ENCODE data around the gene ZNF287.
"Not testable (repeated sequence)": the region's sequence is repeated elsewhere in the genome, so short reads cannot be mapped to it uniquely, and the experiment has no call there.

The ZNF287 gene

GRCh38 chr17:16568541-16569357 is at the start of gene ZNF287:
TSS of gene ZNF287 (minus strand) at chr17:16569204. CDS start at chr17:16567731, 1,473 bp downstream.
- DNase-seq, result peak; percentile 93

- DNase-seq, result no peak
Observed at GRCh38 chr17:16617481-16618060, 48.6 kb upstream of the ZNF287 start.

DNA sequence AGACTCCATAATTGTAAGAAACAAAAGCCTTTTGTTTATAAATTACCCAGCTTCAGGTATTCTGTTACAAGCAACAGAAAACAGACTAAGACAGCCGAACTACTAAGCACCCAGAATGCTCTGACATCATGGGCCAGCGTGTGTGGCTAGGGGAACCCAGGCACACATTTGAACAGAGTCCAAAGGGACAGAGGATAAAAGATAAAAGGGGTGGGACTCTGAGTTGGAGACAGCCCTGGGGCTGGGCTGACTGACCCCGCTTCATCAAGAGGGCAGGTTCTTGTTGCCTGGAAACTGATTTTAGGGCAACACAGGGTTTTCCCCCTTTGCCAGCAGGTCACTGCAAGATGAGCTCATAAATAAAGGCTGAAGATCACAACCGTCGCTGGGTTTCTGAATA is 30.5 kb upstream of the ZNF287 start:
- no peak for DNase-seq

DNA sequence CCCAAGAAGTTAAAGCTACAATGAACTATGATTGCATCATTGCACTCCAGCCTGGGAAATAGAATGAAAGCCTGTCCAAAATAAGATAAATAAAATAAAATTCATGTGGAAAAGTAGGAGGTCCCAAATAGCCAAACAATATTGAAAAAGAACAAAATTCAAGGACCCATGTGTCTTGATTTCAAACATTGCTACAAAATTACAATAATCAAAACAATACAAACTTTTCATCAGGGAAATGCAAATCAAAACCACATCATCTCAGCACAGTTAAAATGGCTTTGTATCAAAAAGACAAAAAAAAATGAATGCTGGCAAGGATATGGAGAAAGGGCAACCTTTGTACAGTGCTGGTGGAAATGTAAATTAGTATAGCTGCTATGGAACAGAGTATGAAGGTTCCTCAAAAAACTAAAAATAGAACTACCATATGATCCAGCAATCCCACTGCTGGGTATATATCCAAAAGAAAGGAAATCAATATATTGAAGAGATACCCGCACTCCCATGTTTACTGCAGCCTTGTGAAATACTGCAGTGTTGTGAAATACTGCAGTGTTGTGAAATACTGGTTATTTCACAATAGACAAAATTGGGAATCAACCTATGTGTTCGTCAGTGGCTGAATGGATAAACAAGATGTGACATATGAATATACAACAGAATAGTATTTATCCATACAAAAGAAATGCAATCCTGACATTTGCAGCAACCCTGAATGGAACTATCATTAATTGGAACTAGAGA is 24.5 kb upstream of the ZNF287 start:
- DNase-seq, result no peak

DNA sequence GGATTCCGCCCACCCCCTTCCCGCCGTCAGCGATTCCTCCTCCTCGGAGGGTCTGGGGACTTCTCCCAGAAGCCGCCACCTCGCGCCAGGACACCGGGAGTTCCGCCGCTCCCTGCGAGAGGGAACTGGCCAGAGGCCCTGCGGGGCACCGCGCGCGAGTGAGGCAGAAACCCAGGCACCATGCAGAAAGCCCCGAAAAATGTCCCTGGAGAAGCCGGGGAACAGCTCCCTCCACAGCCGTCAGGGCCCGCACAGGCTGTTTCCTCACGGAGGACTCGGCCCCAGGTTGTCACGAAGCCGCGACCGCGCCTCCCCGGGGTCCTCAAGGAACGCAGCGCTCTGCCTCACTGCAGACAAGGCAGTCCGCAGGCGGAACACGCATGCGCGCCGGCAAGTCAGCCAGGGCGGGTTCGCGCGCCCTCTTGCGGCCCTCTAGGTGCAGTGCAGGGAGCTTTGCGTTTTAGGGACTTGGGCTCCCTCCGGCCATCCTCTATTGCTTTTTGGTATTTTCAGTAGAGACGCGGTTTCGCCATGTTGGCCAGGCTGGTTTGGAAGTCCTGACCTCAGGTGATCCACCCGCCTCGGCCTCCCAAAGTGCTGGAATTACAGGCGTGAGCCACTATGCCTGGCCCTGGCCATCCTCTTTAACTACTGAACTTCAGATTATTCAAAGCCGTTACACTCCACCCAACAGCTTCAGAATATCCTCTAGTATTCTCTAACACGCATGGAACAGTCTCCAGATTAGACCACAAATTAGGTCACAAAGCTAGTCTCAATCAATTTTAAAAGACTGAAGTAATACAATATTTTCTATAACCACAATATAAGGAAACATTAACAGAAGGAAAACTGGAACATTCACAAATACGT is 20.3 kb upstream of the ZNF287 start:
- peak; percentile 91 for DNase-seq

GRCh38 chr17:16585796-16586195 is 16.8 kb upstream of the ZNF287 start:
- DNase-seq, result no peak

GRCh38 chr17:16584273-16584995 is 15.4 kb upstream of the ZNF287 start:
- DNase-seq, result peak; percentile 93

DNA sequence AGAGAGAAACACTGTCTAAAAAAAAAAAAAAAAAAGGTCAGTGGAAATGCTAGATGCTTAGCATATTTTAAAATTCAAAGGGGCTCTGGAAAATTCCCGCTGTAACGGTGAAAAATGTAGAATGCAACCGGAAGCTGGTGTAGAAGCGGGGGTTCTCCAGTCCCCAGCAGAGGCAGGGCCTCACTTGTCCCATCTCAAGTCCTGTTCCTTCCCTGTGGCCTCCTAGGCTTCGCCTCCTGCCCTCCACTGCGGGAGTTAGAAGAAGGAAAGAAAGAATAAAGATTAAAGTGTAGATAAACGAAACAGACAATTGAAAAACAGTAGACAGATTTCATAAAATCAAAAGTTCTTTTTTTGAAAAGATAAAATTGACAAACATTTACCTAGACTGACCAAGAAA is 14.8 kb upstream of the ZNF287 start:
- no peak for DNase-seq

DNA sequence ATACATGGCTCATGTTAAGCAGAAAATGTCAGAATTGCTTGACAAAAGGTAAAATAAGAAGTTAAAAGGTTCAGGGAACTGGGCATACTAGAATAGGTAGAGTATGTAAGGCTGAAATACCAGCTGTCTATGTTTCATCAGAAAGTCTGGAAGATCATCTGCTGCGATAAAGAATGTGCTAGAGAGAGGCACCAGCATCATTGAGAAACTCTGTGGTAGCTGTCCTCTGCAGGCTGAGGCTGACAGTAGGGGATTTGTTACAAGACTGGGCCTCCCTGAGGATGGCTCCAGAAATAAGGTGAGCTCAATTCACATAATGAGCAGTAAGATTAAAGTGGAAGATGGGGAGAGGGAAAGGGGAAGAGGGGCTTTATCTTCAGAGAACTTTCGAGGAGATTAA is 4.5 kb upstream of the ZNF287 start:
- DNase-seq, result no peak

- no peak for DNase-seq
Observed at GRCh38 chr17:16569358-16569712, 331 bp upstream of the ZNF287 start.

DNA sequence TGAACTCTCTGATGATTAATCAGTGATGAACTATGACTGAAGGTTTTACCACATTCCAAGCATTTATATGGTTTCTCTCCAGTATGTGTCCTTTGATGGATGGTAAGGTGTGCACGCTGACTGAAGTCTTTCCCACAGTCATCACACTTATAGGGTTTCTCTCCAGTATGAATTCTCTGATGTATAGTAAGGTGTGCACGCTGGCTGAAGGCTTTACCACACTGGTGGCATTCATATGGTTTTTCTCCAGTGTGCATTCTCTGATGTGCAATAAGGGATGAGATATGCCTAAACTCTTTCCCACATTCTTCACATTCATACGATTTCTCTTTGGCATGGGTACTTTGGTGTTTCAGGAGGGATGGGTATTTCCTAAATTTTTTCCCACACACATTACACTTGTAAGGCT is 16.4 kb downstream of the ZNF287 start:
- DNase-seq, result no peak

GRCh38 chr17:16551878-16552636 is 16.9 kb downstream of the ZNF287 start:
- DNase-seq, result no peak

DNA sequence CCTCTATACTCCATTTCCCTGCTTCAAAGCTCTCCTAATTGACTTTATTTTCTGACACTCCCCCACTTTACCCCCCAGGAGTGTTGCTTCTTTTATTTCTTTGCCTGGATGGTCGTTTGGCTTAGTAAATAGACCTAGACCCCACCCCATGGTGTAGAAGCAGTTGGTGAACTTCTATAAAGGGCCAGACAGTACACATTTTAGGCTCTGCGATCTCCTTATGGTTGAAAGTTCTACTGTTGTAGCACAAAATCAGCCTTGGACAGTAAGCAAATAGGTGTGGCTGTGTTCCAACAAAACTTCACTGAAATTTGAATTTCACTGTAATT is 31.9 kb downstream of the ZNF287 start:
- DNase-seq, result no peak

GRCh38 chr17:16534236-16534635 is 34.8 kb downstream of the ZNF287 start:
- no peak for DNase-seq

GRCh38 chr17:16529906-16530305 is 39.1 kb downstream of the ZNF287 start:
- DNase-seq, result no peak

DNA sequence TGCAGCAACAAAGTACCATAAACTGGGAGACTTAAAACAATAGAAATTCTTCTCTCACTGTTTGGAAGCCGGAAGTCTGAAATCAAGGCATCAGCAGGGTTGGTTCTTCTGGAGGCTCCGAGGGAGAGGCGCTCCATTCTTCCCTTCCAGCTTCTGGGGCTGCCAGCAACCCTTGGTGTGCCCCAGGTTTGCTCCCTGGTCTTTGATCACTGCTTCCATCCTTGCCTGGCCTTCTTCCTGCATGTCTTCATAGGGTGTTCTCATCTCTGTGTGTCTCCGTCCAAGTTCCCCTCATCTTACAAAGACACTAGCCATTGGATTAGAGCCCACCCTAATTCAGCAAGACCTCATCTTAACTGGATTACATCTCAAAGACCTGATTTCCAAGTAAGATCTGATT is 41.7 kb downstream of the ZNF287 start:
- DNase-seq, result no peak

- not testable (repeated sequence) for DNase-seq
Observed at GRCh38 chr17:16525556-16525955, 43.4 kb downstream of the ZNF287 start.

GRCh38 chr17:16521070-16521727 is 47.8 kb downstream of the ZNF287 start:
- peak; percentile 46 for DNase-seq

DNA sequence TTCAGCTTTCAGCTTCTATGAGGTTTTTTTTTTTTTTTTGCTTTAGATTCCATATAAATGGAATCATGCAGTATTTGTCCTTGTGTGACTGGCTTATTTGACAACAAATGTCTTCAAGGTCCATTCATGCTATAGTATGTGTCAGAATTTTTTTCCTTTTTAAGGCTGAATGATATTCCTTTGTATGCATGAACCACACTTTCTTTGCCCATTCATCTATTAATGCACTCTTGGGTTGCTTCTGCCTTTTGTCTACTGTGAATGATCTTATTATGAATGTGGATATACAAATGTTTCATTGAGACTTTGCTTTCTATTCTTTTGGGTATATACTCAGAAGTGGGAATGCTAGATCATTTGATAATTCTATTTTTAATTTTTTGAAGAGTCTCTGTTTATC is 50.0 kb downstream of the ZNF287 start:
- DNase-seq, result no peak

- DNase-seq, result no peak
Observed at GRCh38 chr17:16517477-16517876, 51.5 kb downstream of the ZNF287 start.

DNA sequence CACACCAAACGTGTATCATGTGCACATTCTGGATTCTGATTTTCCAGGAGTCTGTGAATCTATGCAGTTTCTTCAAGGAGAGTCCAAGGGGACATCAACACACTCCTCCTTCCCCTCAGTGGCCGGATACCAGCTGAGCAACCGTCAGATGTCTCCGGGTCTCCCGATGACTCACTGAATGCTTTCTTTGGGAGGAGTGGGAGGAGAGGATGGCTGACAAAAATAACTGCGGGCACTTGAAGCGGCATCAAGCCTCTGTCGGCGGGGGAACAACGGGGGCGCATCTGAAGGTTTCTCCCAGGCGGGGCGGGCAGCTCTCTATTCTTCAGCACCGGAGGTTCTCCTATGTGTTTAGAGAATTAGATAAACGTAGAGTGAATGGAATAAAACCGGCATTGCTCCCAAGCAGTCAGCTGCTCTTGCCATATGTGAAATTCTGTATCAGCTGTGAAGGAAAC is 52.4 kb downstream of the ZNF287 start:
- DNase-seq, result no peak

All from stimulated activated CD4-positive, alpha-beta T cell treated with anti-CD3 and anti-CD28 coated beads, Interleukin-4, amount 100 ng/mL, for 1 hour (primary cell).